Amniotic stem cell (primary cell): ENCODE measurements around the gene CACNG4.
"Not testable (repeated sequence)": the region's sequence is repeated elsewhere in the genome, so short reads cannot be mapped to it uniquely, and the experiment has no call there.

Source experiments
- DNase-seq: peaks from one replicate; lab custom pipeline; 2025; lab: John Stamatoyannopoulos, UW

The CACNG4 gene

DNA sequence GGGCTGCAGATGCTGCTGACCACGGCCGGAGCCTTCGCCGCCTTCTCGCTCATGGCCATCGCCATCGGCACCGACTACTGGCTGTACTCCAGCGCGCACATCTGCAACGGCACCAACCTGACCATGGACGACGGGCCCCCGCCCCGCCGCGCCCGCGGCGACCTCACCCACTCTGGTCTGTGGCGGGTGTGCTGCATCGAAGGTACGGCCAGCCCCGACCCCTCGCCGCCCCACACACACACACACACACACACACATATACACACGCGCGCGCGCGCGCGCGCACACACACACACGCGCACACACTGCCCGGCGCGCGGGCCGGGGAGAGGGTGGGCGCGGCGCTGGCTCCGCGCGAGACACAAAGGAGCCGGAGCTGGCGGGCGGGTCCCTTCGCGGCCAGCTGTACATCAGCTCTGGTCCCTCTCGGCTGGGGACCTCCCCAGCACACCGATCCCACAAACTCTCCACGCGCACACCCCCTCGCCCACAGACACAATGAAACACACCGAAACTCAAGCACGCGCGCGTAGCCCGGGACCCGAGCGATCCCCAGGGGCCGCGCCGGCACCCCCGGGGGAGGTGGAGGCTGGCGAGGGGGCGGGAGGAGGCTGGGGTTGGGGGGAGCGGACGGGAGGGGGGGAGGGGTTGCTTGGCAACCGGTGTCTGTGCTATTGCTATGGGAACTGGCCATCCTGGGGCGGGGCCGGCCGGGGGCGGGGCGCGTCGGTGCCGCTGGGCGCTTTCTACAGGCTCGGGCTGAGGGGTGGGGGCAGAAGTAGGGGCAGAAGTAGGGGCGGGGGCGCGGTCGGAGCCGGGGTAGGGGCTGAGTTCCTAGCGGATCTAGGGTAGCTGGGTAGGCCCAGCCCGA is 658 bp downstream of the CACNG4 start:
- DNase-seq: peak; percentile 2

DNA sequence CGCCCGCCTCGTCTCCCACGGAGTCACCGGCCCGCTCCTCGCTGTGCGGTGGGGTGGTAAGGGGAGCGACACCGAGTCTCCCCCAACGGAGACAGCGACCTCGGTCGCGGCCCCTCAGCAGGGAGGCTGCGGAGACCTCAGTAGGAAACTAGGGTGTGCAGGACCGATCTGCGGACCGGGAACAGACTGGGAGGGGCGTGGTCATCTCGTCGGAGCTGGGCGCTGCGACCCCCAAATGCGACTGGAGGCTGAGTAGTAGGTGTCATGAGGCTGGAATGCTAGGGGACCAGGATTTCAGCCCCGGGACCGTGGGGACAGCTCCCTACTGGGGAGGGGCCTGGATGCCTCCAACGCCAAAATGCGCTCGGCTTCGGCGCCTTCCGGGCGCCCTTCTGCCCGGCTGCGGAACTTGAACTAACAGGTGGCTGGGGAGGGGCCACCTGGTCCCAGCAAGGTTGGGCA is 1.3 kb downstream of the CACNG4 start:
- DNase-seq: no peak

DNA sequence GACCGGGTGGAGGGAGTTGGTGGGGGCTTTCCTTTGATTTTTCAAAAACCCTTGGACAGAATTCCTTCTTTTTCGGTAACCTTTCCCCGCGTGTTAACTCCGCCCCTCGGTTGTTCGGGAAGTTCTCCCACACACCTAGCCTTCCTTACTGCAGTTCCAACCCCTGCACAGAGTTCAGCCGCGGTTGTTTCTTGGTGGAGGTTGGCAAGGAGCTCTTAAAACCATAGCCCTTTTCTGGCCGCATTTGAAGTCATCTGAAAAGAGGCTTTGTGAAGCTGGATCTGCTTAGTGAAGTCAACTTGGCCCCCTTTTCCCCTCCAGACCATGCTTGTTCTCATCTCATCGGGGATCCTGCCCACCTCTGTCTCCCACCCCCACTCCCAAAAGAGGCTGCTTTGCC is 1.8 kb downstream of the CACNG4 start:
- DNase-seq: no peak

DNA sequence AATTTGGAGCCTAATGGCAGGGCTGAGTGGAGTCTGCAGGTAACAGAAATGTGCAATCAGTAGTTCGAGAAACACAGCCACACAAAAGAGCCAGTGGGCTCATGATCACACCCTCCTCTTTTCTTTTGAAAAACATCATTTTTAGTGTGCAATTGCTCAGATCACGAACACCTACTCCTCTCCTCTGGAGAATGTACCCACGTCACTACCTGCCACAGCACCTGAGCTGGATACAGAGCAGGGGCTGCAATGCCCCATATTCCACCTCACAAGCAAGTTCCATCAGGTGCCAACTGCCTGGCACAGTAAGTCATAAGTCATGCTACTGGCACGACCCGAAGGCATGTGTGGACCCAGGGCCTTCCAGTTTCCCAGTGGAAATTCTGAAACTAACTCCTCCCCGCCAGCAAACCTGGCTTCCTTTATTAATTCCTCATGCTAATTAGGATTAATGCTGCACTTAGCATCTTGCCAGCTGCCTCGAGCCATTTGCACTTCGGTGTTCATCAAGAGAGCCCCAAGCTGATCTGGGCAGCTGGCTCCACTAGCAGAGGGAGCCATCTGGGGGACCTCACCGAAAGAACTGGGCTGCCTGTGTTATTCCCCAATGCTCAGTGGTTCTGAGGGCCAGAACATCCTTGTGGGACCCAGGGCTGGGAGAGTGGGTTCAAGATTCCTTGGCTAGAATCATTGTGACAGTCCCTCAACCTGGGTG is 2.4 kb downstream of the CACNG4 start:
- no peak for DNase-seq

DNA sequence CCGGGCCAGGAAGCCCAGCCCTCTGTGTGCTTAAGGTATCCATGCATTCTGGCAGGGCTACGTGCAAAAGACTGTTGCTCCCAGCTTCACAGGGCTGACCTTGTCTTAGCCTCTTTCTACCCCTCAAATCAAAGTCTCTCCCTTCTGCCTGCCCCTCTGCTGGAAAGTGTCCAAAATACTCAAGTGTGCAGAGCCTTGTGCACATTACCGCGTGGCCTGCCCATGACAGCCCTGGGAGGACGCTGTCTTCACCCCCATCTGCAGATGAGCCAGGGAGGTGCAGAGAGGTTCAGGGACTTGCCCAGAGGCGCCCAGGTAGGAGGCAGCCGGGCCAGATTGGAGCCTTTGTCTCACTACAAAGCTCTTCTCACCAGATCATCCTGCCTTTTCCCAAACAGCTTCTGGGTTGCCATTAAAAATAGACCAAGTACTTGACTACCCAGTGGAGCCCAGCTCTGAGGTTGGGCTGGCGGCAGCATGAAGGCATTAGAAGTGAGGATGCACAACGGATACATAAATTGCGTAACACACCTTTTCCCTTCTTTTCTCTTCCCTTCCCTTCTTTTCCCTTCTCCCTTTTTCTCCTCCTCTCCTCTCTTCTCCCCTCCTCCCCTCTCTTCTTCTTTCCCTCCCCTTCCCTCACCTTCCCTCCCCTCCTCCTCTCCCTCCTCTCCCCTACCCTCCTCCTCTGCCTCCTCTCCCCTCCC is 3.5 kb downstream of the CACNG4 start:
- no peak for DNase-seq

DNA sequence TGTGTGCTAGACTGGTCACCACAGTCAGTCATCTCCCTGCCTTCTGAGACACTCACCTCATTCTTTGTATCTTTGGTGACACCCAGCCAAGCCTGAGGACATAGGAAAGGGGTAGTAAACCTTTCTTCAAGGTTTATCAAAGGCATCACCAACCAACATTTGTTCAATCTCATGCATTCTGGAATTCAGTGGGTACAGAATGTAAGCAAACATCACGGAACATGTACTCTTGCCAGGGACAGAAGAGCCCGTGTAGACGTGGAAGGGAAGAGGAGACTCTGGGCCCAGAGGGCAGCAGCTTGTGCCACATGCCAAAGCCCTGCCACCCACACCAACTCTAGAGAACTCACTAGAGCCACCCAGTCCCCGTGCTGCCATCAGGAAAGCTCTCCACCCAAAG is 4.4 kb downstream of the CACNG4 start:
- DNase-seq: no peak

DNA sequence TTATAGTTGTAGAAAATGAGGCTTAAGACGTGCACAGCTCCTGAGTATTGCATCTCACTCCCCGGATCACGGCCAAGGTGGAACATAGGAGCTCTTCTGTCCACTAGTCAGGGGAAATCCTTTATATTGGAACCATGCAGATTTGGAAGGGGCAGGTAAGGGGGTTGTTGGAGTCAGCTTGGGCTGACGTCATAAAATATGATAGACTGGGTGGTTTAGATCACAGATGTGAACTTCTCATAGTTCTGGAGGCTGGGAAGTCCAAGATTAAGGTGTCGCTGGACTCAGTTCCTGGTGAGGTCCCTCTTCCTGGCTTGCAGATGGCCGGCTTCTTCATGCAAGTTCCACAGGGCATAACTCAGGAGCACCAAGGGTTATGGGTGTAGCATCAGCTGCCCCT is 5.6 kb downstream of the CACNG4 start:
- no peak for DNase-seq

DNA sequence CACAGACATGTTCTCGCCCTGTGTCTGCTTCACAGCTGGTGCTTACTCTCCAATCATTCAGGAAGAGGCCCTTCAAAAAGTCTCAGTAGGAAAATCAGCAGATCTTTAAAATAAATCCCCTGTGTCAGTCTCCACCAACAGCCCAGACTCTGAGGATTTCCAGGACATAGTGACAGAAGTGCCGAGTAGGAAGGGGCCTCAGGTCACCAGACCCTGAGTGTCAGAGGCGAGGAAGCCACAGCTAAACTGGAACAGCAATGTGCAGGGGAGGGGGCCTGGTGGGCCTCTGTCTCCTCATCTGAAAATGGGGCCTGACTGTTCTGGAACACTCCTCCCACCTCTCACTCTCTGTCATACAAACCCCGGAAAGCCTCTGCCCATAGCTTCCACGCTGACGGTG is 6.3 kb downstream of the CACNG4 start:
- DNase-seq: no peak

DNA sequence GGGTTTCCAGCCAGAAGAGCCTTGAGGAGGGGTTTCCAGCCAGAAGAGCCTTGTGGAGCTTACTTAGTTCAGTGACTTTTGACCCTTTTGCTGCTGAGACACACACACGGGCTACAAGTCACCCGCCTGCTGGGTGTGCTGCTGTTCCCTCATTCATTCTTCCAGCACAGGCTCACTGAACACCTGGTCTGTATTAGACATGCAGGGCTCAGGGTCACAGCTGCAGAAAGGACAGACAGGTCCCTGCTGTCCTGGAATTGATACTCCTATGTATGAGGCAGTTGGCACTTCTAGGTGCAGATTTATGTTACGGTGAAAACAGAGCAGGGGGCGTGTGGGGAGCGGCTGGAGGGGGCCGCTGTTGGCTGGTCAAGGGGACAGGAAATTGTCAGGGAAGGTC is 6.8 kb downstream of the CACNG4 start:
- no peak for DNase-seq

DNA sequence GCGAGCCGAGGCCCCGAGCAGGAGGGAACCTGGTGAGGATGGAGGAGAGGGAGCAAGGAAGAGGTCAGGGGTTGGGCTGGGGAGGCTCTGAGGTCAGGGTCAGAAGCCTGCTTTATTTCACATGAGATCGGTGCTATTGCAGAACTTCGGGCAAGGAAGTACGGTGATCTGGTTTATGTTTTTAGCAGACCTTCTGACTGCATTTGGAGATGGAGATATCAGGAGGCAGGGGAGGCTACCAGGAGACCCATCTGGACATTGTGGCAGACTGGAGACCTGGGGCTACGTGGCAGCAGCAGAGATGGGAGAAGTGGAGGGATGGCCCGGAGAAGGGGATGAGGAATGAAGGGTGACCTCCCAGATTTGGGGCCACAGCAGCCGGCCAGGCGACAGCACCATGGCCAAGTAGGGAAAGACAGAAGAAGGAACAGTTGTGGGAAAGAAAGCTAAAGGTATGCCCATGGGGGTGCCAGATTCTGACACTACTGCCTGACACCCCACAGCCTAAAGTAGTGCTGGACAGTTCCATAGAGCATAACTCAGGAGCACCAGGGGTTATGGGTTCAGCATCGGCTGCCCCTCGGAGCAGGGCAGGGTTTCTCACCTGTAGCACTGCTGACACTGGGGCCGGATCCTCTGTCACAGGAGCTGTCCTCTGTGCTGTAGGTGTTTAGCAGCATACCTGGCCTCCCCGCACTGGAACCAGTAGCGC is 7.4 kb downstream of the CACNG4 start:
- no peak for DNase-seq

DNA sequence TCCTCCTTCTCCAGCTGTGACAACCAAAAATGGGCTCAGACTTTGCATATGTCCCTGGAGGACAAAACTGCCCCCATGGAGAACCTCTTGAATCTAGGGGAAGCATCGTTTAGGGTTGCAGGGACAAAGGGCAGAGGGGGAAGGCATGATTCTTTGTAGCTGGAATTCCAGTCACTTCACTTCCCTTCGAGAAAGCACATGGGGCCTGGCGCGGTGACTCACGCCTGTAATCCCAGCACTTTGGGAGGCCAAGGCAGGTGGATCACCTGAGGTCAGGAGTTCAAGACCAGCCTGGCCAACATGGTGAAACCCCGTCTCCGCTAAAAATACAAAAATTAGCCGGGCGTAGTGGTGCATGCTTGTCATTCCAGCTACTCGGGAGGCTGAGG is 7.9 kb downstream of the CACNG4 start:
- DNase-seq: not testable (repeated sequence)

DNA sequence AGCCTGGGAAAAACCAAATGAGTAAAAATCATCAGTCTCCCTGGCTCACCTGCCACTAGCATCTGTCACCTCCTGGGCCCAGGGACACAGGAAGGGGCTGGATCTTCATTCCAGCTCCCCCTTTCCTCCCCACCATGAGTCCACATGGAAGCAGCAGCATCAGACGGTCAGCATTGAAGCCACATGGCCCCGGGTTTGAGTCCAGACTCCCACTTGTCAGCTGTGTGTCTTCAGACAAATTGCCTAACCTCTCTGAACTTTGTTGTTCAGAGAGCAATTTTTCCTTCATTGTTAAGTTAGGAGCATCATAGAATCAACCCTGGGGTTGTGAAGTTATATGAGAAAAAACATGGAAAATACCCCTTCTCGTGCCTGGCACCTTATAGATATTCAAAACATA is 10.7 kb downstream of the CACNG4 start:
- no peak for DNase-seq

DNA sequence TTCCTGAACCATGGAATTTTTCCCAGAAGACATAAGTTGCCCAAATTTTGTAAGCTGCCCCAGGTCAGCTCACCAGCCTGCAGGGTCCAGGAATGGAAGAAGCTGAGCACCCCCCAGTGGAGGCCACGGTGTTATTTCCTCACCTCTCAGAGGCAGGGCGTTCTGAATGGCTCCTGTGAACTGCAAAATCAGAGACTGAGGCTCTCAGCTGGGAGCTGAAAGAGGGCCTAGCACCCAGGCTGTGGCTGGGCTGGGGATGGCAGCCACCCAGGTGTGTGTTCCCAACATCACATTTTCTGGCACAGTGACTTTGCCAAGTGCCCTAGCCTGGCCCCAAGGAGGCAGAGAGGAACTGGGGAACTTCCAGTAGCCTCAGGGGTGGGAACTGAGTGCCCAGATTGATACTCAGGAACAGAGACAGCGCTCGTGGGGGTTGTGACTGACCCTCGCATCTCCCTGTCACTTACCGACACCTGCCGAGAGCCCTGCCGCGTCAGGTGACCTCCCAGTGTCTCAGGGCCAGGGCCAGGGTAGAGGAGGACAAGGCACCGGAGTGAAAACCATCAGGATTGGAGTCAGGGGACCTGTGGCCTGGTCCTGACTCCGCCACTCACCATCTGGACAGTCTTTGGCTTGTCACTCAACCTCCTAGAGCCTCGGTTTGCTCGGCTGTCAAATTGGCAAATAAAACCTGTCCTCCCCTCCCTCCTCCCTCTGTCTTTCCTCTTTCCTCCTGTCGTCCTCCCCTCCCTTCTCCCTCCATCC is 11.3 kb downstream of the CACNG4 start:
- no peak for DNase-seq

DNA sequence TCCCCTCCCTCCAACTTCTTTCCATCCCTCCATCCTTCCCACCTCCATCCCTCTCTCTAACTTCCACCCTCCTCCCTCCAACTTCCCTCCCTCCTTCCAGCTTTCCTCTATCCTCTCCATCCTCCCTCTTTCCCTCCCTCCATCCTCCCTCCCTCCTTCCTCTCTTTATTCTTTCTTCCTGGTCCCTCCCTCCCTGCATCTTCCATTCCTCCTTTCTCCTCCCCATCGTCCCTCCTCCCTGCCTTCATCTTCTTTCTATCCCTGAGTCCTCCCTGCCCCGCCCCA is 11.8 kb downstream of the CACNG4 start:
- no peak for DNase-seq

DNA sequence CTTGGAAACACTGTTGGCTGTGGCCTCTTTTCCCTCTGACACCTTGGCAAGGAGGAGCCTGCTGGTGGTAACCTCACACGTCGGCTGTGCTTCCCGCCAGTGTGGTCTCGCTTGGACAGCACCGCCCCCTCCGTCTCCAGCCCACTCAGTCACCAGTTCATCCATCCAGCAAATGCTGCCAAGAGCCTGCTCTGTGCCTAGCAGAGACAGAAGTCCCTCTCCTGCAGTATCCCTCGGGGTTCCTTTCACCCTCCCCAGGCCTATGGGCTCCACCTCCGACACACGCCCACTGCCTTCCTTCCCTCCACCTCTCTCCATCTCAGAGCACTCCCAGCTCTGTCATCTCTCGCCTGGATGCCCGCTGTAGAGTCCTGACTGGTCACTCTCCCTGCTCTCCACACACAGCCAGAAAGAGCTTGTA is 12.3 kb downstream of the CACNG4 start:
- DNase-seq: no peak

DNA sequence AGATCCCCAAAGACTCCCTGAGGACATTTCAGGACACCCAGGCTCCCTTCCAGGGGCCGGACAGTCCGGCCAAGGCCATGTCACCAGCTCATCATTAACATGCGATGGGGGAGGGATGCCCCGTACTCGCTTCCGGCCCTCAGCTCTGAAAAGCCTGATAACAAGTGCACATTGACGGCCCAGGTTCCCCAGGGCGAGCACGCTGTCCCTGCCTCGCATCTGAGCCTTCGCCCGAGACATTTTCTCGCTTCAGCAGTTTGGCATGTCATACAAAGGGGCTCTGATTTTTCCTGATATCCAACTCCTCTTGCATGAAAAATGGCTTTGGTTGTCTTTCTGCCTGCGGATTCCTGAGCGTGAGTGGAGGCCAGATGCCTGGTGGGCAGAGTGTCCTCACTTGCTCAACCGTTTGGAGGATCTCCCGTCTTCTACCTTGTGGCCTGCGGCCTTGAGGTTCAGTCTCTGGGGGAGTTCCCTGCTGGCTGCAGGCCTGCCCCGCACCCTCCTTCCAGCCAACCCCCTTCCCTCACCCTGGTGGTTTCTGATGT is 14.1 kb downstream of the CACNG4 start:
- no peak for DNase-seq

DNA sequence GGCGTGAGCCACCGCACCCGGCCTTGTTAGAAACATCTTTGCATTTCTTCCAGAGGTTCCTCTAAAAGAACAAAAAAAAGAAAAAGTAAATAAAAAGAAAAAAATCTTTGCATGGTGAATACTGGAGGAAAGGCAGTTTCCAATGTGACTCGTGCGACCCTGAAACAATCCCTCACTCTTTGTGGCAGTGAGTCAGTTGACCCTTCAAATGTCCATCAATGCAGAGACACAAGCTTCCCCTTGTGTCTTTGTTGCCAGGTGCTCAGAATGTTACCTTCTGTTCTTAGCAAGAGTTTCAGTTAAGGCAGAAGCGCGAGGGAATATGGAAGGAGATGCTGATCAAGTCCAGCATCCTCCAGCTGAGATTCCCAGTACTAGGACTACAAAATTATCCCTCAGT is 16.4 kb downstream of the CACNG4 start:
- DNase-seq: no peak

DNA sequence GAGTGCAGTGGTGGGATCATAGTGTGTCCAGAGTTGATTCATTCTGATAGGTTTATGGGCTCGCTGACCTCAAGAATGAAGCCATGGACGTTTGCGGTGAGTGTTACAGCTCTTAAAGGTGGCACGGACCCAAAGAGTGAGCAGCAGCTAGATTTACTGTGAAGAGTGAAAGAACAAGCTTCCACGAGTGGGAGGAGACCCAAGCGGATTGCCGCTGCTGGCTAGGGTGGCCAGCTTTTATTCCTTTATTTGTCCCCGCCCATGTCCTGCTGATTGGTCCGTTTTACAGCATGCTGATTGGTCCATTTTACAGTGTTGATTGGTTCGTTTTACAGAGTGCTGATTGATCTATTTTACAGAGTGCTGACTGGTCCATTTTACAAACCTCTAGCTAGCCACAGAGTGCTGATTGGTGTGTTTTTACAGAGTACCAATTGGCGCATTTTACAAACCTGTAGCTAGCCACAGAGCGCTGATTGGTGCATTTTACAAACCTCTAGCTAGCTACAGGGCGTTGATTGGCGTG is 17.5 kb downstream of the CACNG4 start:
- no peak for DNase-seq

DNA sequence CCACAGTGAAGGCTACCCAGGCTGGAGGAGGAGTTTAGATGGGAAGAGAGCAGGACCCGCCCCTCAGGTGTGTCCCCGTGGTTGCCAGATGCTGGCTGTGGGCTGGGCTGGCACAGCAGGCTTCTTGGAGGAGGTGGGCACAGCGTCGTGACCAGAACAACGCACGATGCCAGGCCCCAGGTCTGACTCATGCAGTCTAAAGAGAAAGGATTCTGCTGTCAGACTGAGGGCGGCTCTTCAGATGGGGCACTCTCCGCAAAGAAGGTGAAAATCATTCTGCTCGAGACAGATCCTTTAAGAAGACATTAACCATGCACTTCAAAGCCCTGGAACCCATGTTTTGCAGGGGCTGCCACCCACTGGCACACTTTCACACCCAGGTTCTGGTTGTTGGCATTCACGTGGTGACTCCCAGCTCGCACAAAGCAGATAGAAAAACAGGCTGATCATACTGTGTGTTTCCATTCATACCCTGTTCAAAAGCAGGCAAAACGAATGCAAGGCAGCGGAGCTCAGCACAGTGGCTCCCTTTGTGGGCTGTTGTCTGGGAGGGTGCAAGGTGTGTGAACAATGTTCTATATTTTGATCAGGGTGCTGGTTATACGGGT is 19.0 kb downstream of the CACNG4 start:
- no peak for DNase-seq

DNA sequence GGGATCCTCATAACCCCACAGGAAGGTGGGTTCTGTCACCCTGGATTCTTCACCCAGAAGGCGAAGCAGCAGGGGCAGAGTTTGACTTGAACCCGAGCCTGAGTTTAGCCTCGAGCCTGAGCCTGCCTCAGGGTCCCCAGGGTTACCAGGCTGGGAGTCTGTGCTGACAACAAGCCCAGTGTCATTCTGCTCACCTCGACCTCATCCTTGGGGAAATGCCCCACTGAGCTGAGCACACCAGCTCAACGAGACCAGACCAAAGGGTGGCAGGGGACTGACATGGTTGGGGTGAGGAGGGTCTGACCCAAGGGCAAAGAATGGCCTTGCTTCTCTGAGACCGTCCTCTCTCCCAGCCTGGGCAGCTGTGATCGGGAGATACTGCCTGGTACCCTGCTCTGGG is 20.2 kb downstream of the CACNG4 start:
- DNase-seq: no peak
